Measurements from ENCODE around the gene RALGAPB.
A peak's percentile ranks its signal among the peaks of the same experiment; 100 is the strongest.
"Not testable (repeated sequence)": the region's sequence is repeated elsewhere in the genome, so short reads cannot be mapped to it uniquely, and the experiment has no call there.

RALGAPB gene

DNA sequence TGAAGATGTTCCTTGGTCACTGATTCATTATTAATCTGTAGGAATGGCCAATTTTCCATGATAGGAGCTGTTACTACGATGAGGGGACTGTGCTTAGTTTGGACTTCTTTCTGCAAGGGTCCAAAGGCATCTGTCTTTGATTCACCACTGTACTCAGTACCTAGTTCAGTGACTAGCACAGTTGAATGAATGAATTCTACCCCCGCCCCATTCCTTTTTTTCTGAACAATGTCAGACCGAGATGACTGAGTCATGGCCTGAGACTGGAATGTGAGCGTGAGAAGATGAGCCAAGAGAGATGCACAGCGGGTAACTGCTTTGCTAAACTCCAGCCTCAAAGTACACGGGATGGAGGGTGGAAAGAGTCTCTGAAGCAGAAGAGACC is 37.1 kb upstream of the RALGAPB start:
- TF ChIP-seq POLR2A (IDR thresholded peaks at IDR 0.05; ENCODE audit: low read length) (no peak), GATA1 (IDR thresholded peaks at IDR 0.05; ENCODE audit: low read depth, low read length) (no peak)
- no peak for DNase-seq

DNA sequence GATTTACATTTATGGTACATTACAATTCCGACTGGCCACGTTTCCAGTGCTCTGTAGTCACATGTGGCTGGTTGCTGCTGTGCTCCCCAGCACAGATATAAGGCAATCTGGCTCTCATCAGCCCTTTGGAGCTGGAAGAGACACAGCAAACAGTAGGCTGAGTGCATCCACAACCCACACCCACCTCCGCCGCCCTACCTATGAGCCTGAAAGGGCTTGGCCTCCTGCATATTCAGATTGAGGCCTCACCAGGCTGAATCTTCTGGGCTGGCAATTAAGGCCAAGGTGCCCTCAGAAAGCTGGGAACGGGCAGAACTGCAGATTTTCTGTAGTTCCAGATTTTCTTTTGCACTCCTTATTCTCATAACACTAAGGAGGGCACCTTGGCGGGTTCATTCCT is 34.8 kb upstream of the RALGAPB start:
- DNase-seq, result no peak
- TF ChIP-seq GATA1 (IDR thresholded peaks at IDR 0.05; ENCODE audit: low read depth, low read length), result no peak
- TF ChIP-seq POLR2A (IDR thresholded peaks at IDR 0.05; ENCODE audit: low read length), result no peak

DNA sequence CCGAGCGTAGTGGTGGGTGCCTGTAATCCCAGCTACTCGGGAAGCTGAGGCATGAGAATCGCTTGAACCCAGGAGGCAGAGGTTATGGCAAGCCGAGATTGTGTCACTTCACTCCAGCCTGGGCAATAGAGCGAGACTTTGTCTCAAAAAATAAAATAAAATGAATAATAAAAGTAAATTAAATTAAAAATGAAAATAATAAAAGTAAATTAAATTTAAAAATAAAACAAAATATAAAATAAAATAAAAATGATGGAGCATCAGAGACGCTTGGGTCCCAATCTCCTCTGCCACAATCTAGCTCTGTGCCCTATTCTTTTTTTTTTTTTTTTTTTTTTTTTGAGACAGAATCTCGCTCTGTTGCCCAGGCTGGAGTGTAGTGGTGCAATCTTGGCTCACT is 31.5 kb upstream of the RALGAPB start:
- DNase-seq, result not testable (repeated sequence)

DNA sequence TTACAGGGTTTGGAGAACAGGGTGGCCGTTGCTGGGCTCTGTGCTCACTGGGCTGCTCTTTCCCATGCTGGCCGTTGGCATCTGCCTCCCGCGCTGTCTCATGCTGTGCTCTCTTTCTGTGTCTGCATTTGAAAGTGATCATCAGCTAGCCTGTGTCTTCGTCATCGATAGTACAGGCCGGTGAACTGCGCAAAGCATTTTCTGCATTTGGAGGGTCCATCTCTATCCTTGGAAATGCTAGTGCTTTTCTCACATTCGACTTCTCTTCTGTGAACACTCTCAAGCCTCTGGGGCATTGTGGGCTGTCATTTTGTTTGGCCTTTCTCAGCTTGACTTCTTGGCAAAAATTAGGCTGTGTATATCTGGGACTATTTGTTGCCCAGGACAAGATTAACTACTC is 30.7 kb upstream of the RALGAPB start:
- TF ChIP-seq POLR2A (IDR thresholded peaks at IDR 0.05; ENCODE audit: low read length), result no peak
- TF ChIP-seq GATA1 (IDR thresholded peaks at IDR 0.05; ENCODE audit: low read depth, low read length), result no peak
- DNase-seq, result no peak

DNA sequence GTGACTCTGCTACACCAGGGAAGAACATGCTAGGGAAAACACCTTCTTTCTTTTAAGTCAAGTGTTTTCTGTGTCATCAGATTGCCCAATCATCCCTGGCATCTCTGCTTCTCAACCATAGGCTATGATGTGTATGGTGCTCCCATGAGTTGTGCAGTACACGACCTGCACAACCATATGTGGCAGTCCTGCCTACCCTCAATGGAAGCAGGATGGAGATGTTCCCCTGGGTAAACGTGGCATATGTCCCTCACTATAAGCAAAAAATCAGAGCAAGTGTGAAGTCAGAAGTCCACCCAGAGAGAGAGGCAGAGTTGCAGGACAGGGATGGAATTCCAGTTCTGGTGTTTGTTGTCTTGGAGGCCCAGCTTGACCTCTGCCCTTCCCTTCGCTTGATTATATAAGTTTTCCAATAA is 27.3 kb upstream of the RALGAPB start:
- DNase-seq, result no peak
- TF ChIP-seq POLR2A (IDR thresholded peaks at IDR 0.05; ENCODE audit: low read length), result no peak
- TF ChIP-seq GATA1 (IDR thresholded peaks at IDR 0.05; ENCODE audit: low read depth, low read length), result no peak

DNA sequence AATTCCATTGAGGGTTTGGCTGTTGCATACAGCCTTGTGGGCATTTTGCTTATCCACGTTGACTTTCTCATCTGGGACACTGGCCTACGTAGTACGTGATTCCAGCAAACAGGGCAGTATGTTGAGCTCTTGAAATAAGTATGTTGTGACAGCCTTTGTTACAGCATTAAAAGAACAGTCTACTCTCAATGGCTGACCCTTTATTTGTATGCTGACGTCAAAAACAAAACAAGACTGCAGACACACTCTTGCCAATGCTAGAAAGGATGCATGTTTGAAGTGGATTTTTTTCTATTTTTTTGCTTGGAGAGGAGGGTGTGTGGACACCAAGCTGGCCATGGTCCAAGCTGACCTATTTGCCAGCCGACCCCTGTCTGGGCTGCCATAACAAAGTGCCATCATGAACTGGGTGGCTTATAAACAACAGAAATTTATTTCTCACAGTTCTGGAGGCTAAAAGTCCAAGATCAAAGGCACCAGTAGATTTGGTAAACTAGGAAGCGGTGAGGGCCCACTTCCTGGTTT is 26.7 kb upstream of the RALGAPB start:
- no peak for DNase-seq
- TF ChIP-seq POLR2A (IDR thresholded peaks at IDR 0.05; ENCODE audit: low read length) (no peak), GATA1 (IDR thresholded peaks at IDR 0.05; ENCODE audit: low read depth, low read length) (no peak)

DNA sequence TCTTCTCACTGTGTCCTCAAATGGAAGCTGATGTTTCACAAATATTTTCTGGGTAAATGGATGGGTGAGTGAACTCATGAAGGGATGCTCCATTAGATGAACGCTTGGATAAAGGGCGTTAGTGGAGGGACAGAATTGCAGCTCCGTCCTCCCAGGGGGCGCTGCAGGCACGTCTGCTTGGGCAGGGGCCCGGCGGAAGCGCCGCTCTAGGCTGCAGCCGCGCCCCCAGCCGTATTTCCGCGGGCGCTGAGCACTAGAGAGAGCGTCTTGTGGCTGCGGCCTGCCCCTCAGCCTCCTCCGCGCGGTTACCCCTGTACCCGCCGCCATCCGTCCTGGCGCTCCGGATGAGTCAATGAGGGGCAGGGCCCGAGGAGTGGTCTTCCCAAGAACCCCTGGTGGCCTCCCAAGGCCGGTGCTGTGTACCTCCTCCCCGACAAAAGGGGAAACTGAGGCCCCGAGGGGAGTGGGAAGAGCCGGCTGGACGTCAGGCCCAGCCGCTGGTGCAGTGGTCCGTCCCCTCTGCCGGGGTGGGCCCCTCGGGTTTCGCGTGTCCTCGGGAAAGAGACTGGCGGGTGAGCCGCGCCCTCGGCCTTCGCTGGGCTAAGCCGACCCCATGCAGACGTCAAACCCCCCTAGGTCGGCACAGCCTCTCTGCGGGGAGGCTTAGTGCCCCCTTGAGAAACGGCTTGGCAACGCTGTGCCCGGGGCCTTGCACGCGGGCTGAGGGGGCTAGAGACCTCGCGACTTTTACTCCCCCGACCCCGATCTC is 26.0 kb upstream of the RALGAPB start:
- peak; percentile 97 to 98 for DNase-seq
- no peak for TF ChIP-seq GATA1 (IDR thresholded peaks at IDR 0.05; ENCODE audit: low read depth, low read length)
- TF ChIP-seq POLR2A (IDR thresholded peaks at IDR 0.05; ENCODE audit: low read length), result peak; percentile 95

DNA sequence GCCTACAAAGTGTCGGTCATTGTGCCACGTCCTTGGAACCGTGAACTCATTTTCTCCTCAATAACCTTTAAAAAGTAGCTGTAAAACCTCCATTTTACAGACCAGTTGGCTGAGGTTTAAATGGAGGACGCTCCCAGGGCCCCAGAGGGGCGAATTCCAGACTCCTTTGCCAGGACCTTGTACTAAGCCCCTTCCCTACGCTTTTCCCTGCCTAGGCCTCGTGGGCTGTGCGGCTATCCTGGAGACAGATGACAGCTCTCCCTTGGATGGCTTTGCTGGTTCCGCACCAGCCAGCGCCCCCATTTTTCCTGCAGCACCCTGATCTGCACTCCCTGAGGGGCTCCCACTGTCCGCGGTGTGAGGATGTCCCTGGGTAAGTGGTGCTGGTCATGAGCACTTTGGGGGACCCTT is 25.4 kb upstream of the RALGAPB start:
- DNase-seq, result no peak
- TF ChIP-seq POLR2A (IDR thresholded peaks at IDR 0.05; ENCODE audit: low read length) (no peak), GATA1 (IDR thresholded peaks at IDR 0.05; ENCODE audit: low read depth, low read length) (no peak)

DNA sequence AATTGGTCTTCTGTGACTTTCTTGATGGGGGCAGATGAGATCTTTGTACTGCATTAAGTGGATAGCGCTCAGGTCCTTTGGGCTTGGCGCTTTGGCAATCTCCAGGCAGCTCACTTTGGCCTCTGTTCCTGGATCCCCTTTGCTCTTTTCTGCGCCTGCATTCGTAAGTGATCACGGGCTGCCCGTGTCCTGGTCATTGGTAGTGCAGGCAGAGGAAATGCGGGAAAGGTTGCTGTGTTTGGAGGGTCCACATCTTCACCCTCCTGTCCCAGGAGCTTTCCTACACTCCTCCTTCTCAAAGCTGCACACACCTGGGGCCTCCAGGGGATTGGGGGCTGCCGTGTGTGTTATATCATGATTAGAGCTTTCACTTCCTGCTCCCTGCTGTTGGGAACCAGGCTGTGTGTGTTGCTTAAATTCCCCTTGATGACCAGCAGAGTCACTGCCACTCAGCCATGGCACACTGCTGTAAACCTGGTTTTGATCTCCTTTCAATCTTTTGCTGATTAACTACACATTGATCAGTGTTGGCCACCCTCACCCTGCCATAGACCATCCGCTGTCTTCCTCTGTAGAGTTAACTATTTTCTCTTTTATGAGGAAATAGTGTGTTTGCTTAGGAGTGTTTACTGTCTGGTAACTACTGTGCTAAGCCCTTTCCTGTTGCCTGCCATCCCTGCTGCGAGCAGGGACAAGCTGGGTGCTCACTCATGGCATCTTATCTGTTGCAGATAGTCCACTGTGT is 24.5 kb upstream of the RALGAPB start:
- no peak for TF ChIP-seq POLR2A (IDR thresholded peaks at IDR 0.05; ENCODE audit: low read length)
- peak; percentile 48 to 49 for DNase-seq

DNA sequence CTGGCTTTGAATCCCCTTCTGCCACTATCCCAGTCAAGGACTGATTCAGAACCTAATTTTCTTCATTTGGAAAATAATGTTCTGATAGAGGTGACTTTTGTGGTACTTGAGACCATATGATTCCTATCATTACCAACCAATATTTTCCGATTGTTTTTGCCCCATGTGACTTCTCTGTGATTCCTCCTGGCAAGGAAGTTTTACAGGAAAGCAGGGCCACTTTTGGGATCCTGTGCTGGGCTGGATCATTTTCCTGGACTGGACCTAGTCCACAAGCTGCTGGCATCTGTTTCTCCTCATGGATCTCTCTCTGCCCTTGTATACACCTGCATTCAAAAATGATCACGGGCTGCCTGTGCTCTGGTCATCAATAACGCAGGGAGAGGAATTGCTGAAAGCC is 23.6 kb upstream of the RALGAPB start:
- no peak for DNase-seq
- TF ChIP-seq POLR2A (IDR thresholded peaks at IDR 0.05; ENCODE audit: low read length) (no peak), GATA1 (IDR thresholded peaks at IDR 0.05; ENCODE audit: low read depth, low read length) (no peak)

DNA sequence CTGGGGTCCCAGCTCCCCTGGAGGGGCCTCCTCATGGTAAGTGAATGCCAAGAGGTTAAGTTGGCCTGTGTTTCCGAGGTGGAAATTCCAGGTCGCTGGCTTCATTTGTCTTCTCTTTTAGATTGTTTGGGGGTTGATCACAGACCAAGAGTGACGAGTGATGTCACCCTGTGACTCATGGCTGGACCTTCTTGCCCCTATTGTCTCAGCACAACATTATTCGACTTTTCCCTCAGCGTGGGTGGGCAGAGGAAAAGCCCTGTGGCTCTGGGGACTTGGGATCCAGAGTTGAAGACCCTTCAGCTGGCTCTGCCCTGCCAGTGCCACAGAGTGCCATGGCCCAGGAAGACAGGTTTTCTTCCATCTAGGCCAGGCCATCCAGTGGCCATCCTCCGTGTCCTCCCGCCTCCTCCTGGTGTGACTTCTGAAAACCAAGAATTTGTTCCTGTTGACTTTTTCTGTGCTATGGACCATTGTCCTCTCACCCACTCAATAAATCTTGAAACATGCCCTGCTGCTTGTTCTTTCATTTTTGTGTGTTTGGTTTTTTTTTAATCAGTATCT is 22.1 kb upstream of the RALGAPB start:
- no peak for TF ChIP-seq POLR2A (IDR thresholded peaks at IDR 0.05; ENCODE audit: low read length)
- TF ChIP-seq GATA1 (IDR thresholded peaks at IDR 0.05; ENCODE audit: low read depth, low read length), result no peak
- DNase-seq, result no peak

DNA sequence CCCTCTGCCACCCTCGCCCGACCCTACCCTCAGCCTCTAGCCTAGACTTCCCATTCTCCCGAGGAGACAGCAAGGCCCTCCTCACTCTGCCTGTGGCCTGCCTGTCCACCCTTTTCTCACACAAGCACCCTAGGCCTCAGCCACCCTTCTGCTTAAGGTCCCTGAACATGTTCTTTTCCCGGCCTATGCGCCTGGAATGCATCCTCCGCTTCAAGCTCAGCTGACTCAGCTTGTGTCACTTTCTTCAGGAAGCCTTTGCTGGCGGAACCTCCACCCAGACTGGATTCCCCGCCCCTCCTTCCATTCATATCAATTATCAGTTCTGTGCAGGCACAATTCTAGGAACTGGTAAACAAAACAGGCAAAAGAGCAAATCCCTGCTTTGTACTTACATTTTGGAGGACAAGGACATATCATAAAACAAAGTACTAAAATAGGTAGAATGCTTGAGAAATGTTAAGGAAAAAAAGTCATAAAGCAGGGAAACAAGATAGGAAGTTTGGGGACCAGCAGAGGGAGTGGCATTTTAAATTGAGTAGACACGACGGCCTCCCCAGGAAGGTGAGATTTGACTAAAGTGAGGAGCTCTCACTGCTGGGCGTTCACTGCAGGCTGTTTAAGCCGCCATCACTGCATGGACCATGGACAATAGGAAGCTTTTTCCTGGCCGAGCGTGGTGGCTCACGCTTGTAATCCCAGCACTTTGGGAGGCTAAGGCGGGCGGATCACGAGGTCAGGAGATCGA is 19.6 kb upstream of the RALGAPB start:
- DNase-seq, result peak; percentile 88
- TF ChIP-seq GATA1 (IDR thresholded peaks at IDR 0.05; ENCODE audit: low read depth, low read length) (no peak), POLR2A (IDR thresholded peaks at IDR 0.05; ENCODE audit: low read length) (no peak)

DNA sequence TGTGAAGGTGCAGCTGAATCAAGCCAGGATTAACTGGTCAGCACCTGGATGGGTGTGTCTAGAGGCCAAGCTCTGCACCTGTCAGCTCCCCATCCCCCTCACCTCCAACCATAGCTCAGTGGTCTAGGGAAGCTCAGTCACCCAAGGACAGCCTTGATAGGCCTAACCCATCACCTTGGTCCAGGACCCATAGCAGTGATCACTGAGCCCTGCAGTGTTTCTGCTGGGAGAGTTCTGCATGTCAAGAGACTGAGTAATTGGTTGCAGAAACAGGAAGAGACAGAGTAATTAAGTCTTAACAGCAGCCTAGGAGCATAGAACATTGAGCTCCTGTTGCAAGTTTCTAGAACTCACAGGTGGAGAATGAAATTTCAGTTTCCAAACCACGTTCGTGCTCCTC is 18.7 kb upstream of the RALGAPB start:
- no peak for TF ChIP-seq GATA1 (IDR thresholded peaks at IDR 0.05; ENCODE audit: low read depth, low read length)
- TF ChIP-seq POLR2A (IDR thresholded peaks at IDR 0.05; ENCODE audit: low read length), result no peak
- no peak for DNase-seq

Data from erythroblast (primary cell).